ENCODE data around the gene SLC26A6.

Gene SLC26A6

GRCh38 chr3:48612309-48612708 is 23.0 kb downstream of the SLC26A6 start:
- no peaks in the 10 kb centered on the region for H3K9me3 ChIP-seq
- no peaks in the 10 kb centered on the region for H3K36me3 ChIP-seq
- no peak for TF ChIP-seq CTCF (IDR thresholded peaks at IDR 0.05; ENCODE audit: low read depth, low read length)
- H3K4me3 ChIP-seq (ENCODE audit: low read depth, low read length) = no peak overlapping the region
- H3K4me1 ChIP-seq = no peaks in the 10 kb centered on the region
- no peaks in the 10 kb centered on the region for H3K27me3 ChIP-seq
- no peak for DNase-seq

- peak; percentile 47 for TF ChIP-seq CTCF (IDR thresholded peaks at IDR 0.05; ENCODE audit: low read depth, low read length)
- DNase-seq = peak; percentile 89
- H3K9me3 ChIP-seq = no peaks in the 10 kb centered on the region
Observed at GRCh38 chr3:48609088-48610005, 25.9 kb downstream of the SLC26A6 start, which contains the start of gene UQCRC1. Gene UQCRC1, minus strand, starts transcription at chr3:48609646. Its CDS starts 26 bp downstream, at chr3:48609620.

GRCh38 chr3:48607519-48607918 is 27.7 kb downstream of the SLC26A6 start:
- TF ChIP-seq CTCF (IDR thresholded peaks at IDR 0.05; ENCODE audit: low read depth, low read length) = no peak
- Histone ChIP-seq H3K27me3 (no peaks in the 10 kb centered on the region), H3K36me3 (peaks cover 17% of the 10 kb centered on the region), H3K4me3 (ENCODE audit: low read depth, low read length) (no peak overlapping the region), H3K4me1 (no peaks in the 10 kb centered on the region), H3K9me3 (no peaks in the 10 kb centered on the region)
- no peak for DNase-seq

More at GRCh38 chr3:48609088-48610005, 25.9 kb downstream of the SLC26A6 start, which contains the start of gene UQCRC1:
- no peaks in the 10 kb centered on the region for H3K4me1 ChIP-seq
- peak within 1 kb of the TSS; percentile 79 for H3K4me3 ChIP-seq (ENCODE audit: low read depth, low read length)
- peaks cover 13% of the 10 kb centered on the region for H3K36me3 ChIP-seq
- no peaks in the 10 kb centered on the region for H3K27me3 ChIP-seq

GRCh38 chr3:48601622-48601994 is 33.7 kb downstream of the SLC26A6 start:
- no peak for DNase-seq
- H3K27me3 ChIP-seq = no peaks in the 10 kb centered on the region
- no peaks in the 10 kb centered on the region for H3K9me3 ChIP-seq
- no peak for TF ChIP-seq CTCF (IDR thresholded peaks at IDR 0.05; ENCODE audit: low read depth, low read length)
- no peak overlapping the region for H3K4me3 ChIP-seq (ENCODE audit: low read depth, low read length)
- H3K36me3 ChIP-seq = peaks cover 29% of the 10 kb centered on the region
- H3K4me1 ChIP-seq = no peaks in the 10 kb centered on the region

GRCh38 chr3:48600711-48601621 is 34.3 kb downstream of the SLC26A6 start:
- Histone ChIP-seq H3K4me1 (no peaks in the 10 kb centered on the region; the same call in 1 of the 2 replicates), H3K36me3 (peaks cover 29% of the 10 kb centered on the region), H3K4me3 (ENCODE audit: low read depth, low read length) (no peak overlapping the region), H3K9me3 (no peaks in the 10 kb centered on the region), H3K27me3 (no peaks in the 10 kb centered on the region)
- no peak for DNase-seq
- TF ChIP-seq CTCF (IDR thresholded peaks at IDR 0.05; ENCODE audit: low read depth, low read length) = no peak
